Activated CD8-positive, alpha-beta memory T cell treated with anti-CD3 and anti-CD28 coated beads for 1 hour (primary cell): ENCODE measurements around the gene EFNA5.

ENCODE experiments used
- DNase-seq, 2 donors: peaks; one replicate each; pipeline ENCODE4 v3.0.0-alpha.2; 2020; ENCODE audit warnings: low read depth in 1 of 2; ENCODE audit errors: extremely low read depth in 1 of 2

The EFNA5 gene

GRCh38 chr5:107407713-107408298 is 262.9 kb downstream of the EFNA5 start:
- no peak for DNase-seq

GRCh38 chr5:107404595-107405374 is 266.0 kb downstream of the EFNA5 start:
- DNase-seq: no peak

GRCh38 chr5:107403228-107403953 is 267.3 kb downstream of the EFNA5 start:
- DNase-seq: no peak

- no peak for DNase-seq
These were observed 268.1 kb downstream of the EFNA5 start for GRCh38 chr5:107402434-107403227.

- no peak for DNase-seq
These were observed 269.1 kb downstream of the EFNA5 start for GRCh38 chr5:107401470-107402122.

GRCh38 chr5:107400328-107400727 is 270.4 kb downstream of the EFNA5 start:
- DNase-seq: no peak

GRCh38 chr5:107398703-107399102 is 272.0 kb downstream of the EFNA5 start:
- DNase-seq: no peak

- DNase-seq: no peak
These were observed 274.4 kb downstream of the EFNA5 start for GRCh38 chr5:107396351-107396690.

- DNase-seq: no peak
These were observed 274.9 kb downstream of the EFNA5 start for GRCh38 chr5:107395632-107396350.

- DNase-seq: no peak
These were observed 276.9 kb downstream of the EFNA5 start for GRCh38 chr5:107393851-107394250.

GRCh38 chr5:107391787-107392186 is 278.9 kb downstream of the EFNA5 start:
- no peak for DNase-seq

- no peak for DNase-seq
These were observed 281.0 kb downstream of the EFNA5 start for GRCh38 chr5:107389775-107390148.

- DNase-seq: no peak
These were observed 281.5 kb downstream of the EFNA5 start for GRCh38 chr5:107389130-107389774.

- DNase-seq: no peak
These were observed 282.4 kb downstream of the EFNA5 start for GRCh38 chr5:107388141-107388861.

- no peak for DNase-seq
These were observed 283.1 kb downstream of the EFNA5 start for GRCh38 chr5:107387526-107388140.

- DNase-seq: no peak
These were observed 285.0 kb downstream of the EFNA5 start for GRCh38 chr5:107385708-107386107.

GRCh38 chr5:107384256-107384655 is 286.5 kb downstream of the EFNA5 start:
- DNase-seq: no peak

- DNase-seq: no peak
These were observed 287.3 kb downstream of the EFNA5 start for GRCh38 chr5:107383414-107383813.
